T-helper 1 cell treated with Interleukin-12 subunit alpha and Interleukin-12 subunit beta and Interleukin-4 antibody, amounts not matched to agents 30 μg/mL and 1 μg/mL, for 36 hours (primary cell): Measurements from ENCODE around the gene MAT2A.
A peak's percentile ranks its signal among the peaks of the same experiment; 100 is the strongest.
"Not testable (repeated sequence)": the region's sequence is repeated elsewhere in the genome, so short reads cannot be mapped to it uniquely, and the experiment has no call there.

Experiments used
- H3K27ac Mint-ChIP-seq: one replicate; pipeline ENCODE4 v1.8.0; 2021; ENCODE audit warnings: mild to moderate bottlenecking, mixed read lengths
- H3K27me3 Mint-ChIP-seq: one replicate; pipeline ENCODE4 v1.8.0; 2021; ENCODE audit warnings: low read depth, mixed read lengths
- H3K36me3 Mint-ChIP-seq: one replicate; pipeline ENCODE4 v1.8.0; 2021; ENCODE audit warnings: low read depth, mixed read lengths
- H3K4me1 Mint-ChIP-seq: one replicate; pipeline ENCODE4 v1.8.0; 2021; ENCODE audit warnings: low read depth, mixed read lengths
- H3K4me3 Mint-ChIP-seq: one replicate; pipeline ENCODE4 v1.8.0; 2021; ENCODE audit warnings: mild to moderate bottlenecking, moderate library complexity, mixed read lengths
- H3K9me3 Mint-ChIP-seq: one replicate; pipeline ENCODE4 v1.8.0; 2021; ENCODE audit warnings: mixed read lengths

The MAT2A gene

DNA sequence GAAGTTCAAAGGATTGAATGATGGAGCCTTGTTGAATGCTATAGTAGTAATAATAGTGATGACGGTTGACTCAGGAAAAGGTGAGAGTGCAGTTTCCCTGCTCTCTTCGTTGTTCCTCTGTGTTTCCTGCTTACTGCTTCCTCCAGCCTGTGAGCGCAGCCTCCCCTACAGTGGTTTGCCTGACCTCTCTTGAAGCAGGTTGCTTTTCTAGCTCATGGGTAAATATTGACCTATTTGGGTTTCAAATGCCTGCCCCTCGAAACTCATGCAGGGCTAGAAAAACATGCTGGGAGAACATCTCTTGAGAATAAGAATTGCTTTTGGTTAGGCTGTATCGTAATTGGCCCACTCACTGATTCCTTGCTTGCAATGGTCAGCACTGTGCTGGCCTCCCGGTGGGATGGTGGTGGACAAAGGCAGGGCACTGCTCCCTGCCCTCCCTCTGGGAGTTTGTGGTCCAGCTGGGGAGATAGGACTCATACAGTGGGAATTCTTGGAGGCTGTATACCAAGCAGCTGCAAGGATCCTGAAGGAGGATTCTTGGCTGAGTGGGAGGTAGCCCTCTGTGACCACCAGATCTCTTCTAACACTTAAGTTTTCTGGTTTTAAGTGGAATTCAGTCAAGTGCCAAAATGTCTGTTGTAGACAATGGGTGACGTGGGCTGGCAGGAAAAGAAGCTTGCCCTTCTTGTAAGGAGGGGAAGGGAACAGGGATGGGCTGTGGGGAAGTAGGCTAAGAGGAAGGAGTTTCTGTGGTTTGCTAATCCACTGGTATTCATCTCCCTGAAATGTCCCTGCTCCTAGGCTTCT lies 51.2 kb downstream of the MAT2A start:
- no peak overlapping the region for H3K27ac Mint-ChIP-seq

DNA sequence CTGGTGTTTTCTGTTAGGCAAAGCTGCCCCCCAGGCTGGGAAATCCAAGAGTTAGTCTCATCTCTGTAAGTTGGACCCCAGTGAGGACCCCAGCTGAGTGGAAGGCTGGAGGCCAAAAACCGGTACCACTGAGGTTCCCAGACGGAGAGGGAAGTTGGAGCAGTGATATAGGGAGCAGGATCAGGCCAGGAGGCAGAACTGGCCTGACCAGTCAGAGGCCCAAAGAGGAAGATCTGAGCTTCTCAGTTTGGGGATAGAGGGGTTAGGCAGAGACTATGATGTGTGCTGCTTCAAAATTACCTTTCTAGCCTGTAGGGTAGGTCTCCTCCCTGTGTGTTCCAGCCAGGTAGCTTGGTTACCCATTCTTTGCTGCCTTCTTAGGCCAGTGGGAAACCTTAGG lies 52.0 kb downstream of the MAT2A start:
- no peaks in the 10 kb centered on the region for H3K27me3 Mint-ChIP-seq
- H3K9me3 Mint-ChIP-seq: no peaks in the 10 kb centered on the region
- peaks cover 28% of the 10 kb centered on the region for H3K4me1 Mint-ChIP-seq
- peaks cover 18% of the 10 kb centered on the region for H3K36me3 Mint-ChIP-seq
- no peak overlapping the region for H3K4me3 Mint-ChIP-seq
- H3K27ac Mint-ChIP-seq: no peak overlapping the region

More for the DNA sequence above, 51.2 kb downstream of the MAT2A start:
- Mint-ChIP-seq H3K27me3 (no peaks in the 10 kb centered on the region), H3K4me3 (no peak overlapping the region), H3K4me1 (peaks cover 31% of the 10 kb centered on the region), H3K9me3 (no peaks in the 10 kb centered on the region), H3K36me3 (peaks cover 13% of the 10 kb centered on the region)

DNA sequence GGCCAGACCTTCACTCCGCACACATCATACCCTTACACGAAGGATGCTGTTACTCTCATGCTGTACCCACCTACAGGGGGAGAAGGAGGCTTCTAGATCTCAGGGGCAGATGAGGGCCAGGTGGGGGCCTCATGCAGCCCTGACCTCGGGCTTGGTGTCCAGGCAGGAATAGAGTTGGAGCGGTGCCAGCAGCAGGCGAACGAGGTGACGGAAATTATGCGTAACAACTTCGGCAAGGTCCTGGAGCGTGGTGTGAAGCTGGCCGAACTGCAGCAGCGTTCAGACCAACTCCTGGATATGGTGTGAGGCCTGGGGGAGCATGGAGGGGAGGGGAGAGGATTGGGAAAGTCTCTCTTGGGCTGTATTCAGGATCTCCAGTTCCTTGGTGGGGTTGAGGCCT lies 52.6 kb downstream of the MAT2A start:
- Mint-ChIP-seq H3K27ac (no peak overlapping the region), H3K4me3 (no peak overlapping the region), H3K36me3 (peaks cover 18% of the 10 kb centered on the region), H3K27me3 (no peaks in the 10 kb centered on the region), H3K4me1 (peaks cover 29% of the 10 kb centered on the region), H3K9me3 (no peaks in the 10 kb centered on the region)

DNA sequence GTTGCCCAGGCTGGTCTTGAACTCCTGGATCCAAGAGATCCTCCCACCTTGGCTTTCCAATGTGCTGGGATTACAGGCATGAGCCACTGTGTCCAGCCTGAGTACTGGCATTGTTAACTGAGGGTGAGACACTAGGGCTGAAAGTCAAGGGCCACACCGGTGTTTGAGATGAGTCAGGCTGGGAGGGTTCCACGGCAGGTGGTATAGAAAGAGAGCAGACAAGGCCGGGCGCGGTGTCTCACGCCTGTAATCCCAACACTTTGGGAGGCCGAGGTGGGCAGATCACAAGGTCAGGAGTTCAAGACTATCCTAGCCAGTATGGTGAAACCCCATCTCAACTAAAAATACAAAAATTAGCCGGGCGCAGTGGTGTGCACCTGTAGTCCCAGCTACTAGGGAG lies 53.3 kb downstream of the MAT2A start:
- H3K27me3 Mint-ChIP-seq, H3K27ac Mint-ChIP-seq, H3K4me3 Mint-ChIP-seq, H3K9me3 Mint-ChIP-seq: not testable (repeated sequence)
- Mint-ChIP-seq H3K4me1 (peaks cover 36% of the 10 kb centered on the region), H3K36me3 (peaks cover 23% of the 10 kb centered on the region)

DNA sequence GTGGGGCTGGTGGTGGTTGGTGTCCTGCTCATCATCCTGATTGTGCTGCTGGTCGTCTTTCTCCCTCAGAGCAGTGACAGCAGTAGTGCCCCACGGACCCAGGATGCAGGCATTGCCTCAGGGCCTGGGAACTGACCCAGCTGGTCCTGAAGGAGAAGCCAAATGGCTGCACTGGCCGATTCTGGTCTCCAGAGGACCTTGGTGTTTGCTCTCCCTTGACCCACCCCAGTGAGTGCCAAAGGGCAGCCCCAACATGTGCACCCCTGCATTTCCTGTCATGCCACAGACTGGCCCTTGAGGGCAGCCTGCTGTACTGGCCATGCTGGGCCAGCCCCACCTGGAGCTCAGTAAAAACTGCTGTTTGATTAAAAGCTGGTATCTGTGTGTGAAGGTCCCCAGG lies 54.1 kb downstream of the MAT2A start:
- Mint-ChIP-seq H3K4me1 (peaks cover 32% of the 10 kb centered on the region), H3K36me3 (peaks cover 20% of the 10 kb centered on the region), H3K27ac (no peak overlapping the region), H3K27me3 (no peaks in the 10 kb centered on the region), H3K9me3 (no peaks in the 10 kb centered on the region), H3K4me3 (peak overlapping the region; percentile 10)
